Stimulated activated CD4-positive, alpha-beta T cell treated with anti-CD3 and anti-CD28 coated beads, Interleukin-4, amount 100 ng/mL, for 4 hours (primary cell): ENCODE results near the gene STXBP4.

ENCODE experiments used
- DNase-seq, 2 experiments: peaks; one replicate each; pipeline ENCODE4 v3.0.0-alpha.2; 2020

The STXBP4 gene

GRCh38 chr17:55177159-55177854 is 208.7 kb downstream of the STXBP4 start:
- DNase-seq = no peak

GRCh38 chr17:55177855-55178217 is 209.3 kb downstream of the STXBP4 start:
- DNase-seq = no peak

DNA sequence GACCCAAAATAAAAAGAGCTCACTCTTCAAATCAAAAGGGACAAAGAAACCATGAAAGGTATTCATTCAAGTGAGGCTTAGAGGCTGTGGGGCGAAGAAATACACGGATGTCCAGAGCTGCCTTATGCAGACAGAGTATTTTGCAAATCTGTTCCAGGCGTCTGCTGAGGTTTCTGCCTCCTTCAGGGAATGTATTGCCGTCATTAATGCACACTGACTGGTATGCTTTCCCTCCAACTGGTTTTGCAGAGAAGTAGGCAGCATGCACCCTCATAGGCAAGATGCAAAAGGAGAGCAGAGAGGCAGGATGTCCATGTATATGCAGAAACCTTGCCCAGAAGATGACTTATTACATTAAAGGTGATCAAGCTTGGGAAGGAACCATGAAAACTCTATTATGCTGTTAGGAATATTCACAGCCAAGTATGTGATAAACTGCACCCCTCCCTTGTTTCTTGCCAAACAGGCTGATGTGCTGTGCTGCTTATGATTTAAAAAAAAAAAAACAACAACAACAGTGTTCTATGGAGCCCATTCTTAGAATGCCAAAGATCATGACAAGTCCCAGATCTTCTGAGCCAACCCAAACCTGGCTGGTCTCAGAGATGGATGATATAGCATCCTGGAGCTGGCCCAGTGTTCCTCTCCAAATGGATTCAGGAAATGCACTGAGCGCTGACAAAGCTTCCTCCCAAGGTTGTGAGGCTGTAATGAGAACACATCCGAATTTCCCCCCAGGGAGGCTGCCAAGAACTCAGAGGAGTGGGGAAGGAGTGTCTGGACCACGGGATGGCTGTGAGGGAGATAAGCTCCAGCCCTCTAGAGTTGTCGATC is 218.6 kb downstream of the STXBP4 start:
- DNase-seq = no peak

DNA sequence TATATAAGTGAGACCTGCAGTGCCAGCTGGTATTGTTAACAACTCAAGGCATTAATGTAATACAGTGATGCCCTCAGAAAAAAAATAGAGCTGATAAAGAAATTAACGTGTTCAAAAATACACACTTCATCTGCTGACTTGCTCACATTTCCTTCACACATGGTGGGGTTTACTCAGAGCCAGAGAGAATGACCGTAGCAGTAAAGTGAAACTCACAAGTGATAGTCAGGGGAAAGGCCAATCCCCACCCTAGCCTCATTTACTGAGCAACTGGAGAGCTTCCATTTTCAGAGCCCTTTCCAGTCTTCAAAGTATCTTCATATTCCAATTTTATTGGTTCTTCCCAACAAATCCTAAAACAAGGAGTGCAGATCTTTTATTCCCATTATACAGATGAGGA is 222.2 kb downstream of the STXBP4 start:
- no peak for DNase-seq

DNA sequence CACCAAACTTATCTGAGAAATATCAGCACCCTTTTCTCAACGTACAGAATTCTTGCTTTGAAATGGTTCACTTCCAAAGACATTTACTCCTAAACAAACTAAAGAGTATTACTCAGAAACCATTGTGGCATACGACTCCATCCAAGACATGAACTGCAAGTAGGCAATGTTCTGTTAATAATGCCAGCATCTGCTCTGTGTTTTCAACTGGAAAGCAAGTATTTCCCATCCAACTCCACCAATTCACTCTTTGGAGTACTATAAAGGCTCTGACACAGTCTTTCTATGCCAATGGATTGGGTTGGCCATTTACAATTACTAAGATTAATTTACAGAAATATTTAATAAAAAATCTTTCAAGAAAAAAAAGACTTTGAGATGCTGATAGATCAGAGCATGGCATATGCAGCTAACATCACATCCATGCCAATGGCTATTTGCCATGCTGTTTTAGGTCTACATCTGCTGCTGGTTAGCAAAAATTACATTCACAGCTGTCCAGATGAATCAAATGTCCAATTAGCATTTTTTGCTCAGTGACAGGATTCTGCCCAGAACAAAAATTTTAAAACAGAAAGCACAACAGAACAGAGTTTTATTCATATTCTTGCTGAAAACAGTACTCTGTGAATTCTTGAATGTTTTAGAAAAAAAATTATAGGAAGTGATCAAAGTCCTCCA is 230.3 kb downstream of the STXBP4 start:
- no peak for DNase-seq

GRCh38 chr17:55200904-55201303 is 232.3 kb downstream of the STXBP4 start:
- DNase-seq = no peak

DNA sequence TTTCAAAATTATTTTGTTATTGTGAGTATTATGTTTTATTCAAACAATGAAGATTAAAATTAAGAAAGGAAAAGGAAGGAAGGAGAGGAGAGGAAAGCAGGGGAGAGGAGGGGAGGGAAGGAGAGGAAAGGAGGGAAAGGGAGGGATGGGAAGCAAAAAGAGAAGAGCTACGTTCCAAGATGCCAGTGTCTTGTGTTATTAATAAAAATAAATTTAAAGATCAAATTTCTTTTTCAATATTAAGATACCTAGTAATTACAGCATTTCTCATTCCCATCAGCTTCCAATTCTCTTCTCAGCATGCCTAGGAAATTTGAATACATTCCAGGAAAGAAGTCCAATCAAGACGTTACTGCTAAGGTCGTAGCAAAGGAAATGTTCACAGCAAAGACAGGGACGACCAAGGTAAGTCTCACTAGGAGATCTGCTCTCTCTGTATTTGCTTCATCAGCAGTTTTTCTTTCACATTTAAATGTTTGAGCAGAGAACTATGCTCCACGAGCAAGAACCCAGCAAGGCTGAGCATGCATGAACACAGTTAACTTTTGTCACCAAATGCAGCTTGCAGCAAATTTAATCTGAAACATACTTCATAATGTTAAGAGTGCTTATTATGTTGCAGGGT is 232.9 kb downstream of the STXBP4 start:
- no peak for DNase-seq

- no peak for DNase-seq
Measured at GRCh38 chr17:55202896-55203295, 234.3 kb downstream of the STXBP4 start.

- no peak for DNase-seq
Measured at GRCh38 chr17:55208078-55208812, 239.7 kb downstream of the STXBP4 start.

GRCh38 chr17:55210292-55210691 is 241.7 kb downstream of the STXBP4 start:
- DNase-seq = no peak

GRCh38 chr17:55212880-55213279 is 244.3 kb downstream of the STXBP4 start:
- DNase-seq = no peak

- no peak for DNase-seq
Measured at GRCh38 chr17:55215711-55216110, 247.1 kb downstream of the STXBP4 start.

GRCh38 chr17:55216888-55217287 is 248.3 kb downstream of the STXBP4 start:
- DNase-seq = no peak

GRCh38 chr17:55219459-55219858 is 250.9 kb downstream of the STXBP4 start:
- DNase-seq = no peak

DNA sequence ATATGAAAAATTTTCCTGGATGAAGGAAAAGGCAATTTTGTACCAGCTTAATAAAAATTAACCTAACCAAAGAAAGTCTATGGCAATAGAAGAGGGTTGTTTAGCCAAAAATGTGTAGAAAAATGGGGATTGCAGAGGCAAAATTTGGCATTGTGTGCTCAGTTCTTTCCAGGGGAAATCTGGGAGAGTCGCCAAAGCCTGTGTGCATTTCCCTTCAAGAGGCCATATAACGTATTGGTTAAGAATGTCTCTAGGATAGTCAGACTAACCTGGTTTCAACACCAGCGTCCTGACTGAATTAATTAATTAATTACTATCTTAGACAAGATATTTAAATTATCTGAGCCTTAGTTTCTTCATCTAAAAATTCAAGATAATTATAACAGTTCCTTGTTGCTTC is 251.4 kb downstream of the STXBP4 start:
- no peak for DNase-seq
